Sigmoid colon (tissue), 7 donors: ENCODE measurements around the gene ZNF692. TPM values are rescaled to one million over a fixed set of nuclear protein-coding genes. Genes with fewer than 3 reads are reported as not detected.

ENCODE experiments used
- DNase-seq: peaks from one replicate; pipeline ENCODE4 v3.0.0-alpha.2; 2019
- H3K27ac ChIP-seq, 4 donors: fragments of 200-600 bp; sonication (generic); one replicate each; pipeline ENCODE4 v1.5.1; 2016 to 2019; ENCODE audit warnings: mild to moderate bottlenecking in 1 of 4
- H3K27me3 ChIP-seq, 3 donors: fragments of 200-600 bp; sonication (generic); one replicate each; pipeline ENCODE4 v1.5.1; 2019; ENCODE audit warnings: mild to moderate bottlenecking in 1 of 3
- H3K36me3 ChIP-seq, 4 donors: fragments of 200-600 bp; sonication (generic); one replicate each; pipeline ENCODE4 v1.5.1; 2016 to 2019
- H3K4me1 ChIP-seq, 4 donors: fragments of 200-600 bp; sonication (generic); one replicate each; pipeline ENCODE4 v1.5.1; 2017 to 2019
- H3K4me3 ChIP-seq, 4 donors: fragments of 200-600 bp; sonication (generic); one replicate each; pipeline ENCODE4 v1.5.1; 2017 to 2019; ENCODE audit warnings: mild to moderate bottlenecking in 2 of 4, moderate library complexity in 1 of 4
- H3K9me3 ChIP-seq, 4 donors: fragments of 200-600 bp in 3 of 4; sonication (generic) in 3 of 4; one replicate each; pipeline versions ENCODE4 v1.5.1 to v1.6.1; 2013 to 2019
- CTCF ChIP-seq, 4 experiments: fragments of 450-650 bp in 3 of 4; fragments of 200-600 bp in 1 of 4; IDR thresholded peaks; one replicate each; pipeline ENCODE4 v1.5.1; 2016 to 2019; ENCODE audit warnings: antibody characterized with exemption in 4 of 4, mild to moderate bottlenecking in 3 of 4, moderate library complexity in 2 of 4
- EP300 ChIP-seq, 4 donors: sonication (generic); formaldehyde crosslinking; IDR thresholded peaks; one replicate each; pipeline ENCODE4 v1.6.1; 2017; ENCODE audit warnings: antibody characterized with exemption in 4 of 4
- POLR2A ChIP-seq, 2 donors: fragments of 450-650 bp; IDR thresholded peaks; one replicate each; pipeline ENCODE4 v1.6.1; 2016; ENCODE audit warnings: antibody characterized with exemption in 2 of 2, mild to moderate bottlenecking in 2 of 2, moderate library complexity in 2 of 2
- POLR2AphosphoS5 ChIP-seq, 4 donors: sonication (generic); formaldehyde crosslinking; IDR thresholded peaks; one replicate each; pipeline ENCODE4 v1.6.1; 2017; ENCODE audit warnings: antibody characterized with exemption in 4 of 4
- WGBS, 2 donors: extraction: QIAGEN DNeasy Blood & Tissue Kit; methylation state at CpG; one replicate each; pipeline ENCODE4 v1.1.7; 2013; 5-methylcytosine and 5-hydroxymethylcytosine counted together
- intact Hi-C: fragments of 100-400 bp; cut with DNase I; formaldehyde crosslinking; loops from one replicate; pipeline ENCODE4 v1.15.1; 2023
- polyA plus RNA-seq, 3 donors: library from polyadenylated mRNA; stranded (reverse); fragments of 200-250 nt; gene quantifications; one replicate each; pipeline ENCODE4 v1.2.3, GENCODE V29; 2013
- total RNA-seq, 4 donors: library from RNA; depleted of rRNA; stranded (reverse); fragments of >200 nt; gene quantifications; one replicate each; pipeline ENCODE4 v1.1.0, GENCODE V29; 2016
- donor health status: healthy with polysubstance abuse.
- donor health status: Bipolar disorder and iron deficiency.
- donor health status: healthy.

ZNF692 gene
- total and polyA plus RNA-seq, 7 donors = 5.4 to 63.2 (median 27.8) TPM

- no peak overlapping the region for H3K4me3 ChIP-seq
- H3K27me3 ChIP-seq = no peaks in the 10 kb centered on the region
- intact Hi-C loops = no loop called here
- DNase-seq = no peak
- no peak overlapping the region for H3K27ac ChIP-seq
- H3K4me1 ChIP-seq = peaks cover 0 to 18% (median 14%) of the 10 kb centered on the region in 4 donors
- TF ChIP-seq POLR2AphosphoS5 (IDR thresholded peaks at IDR 0.05) = no peak
- no peak for TF ChIP-seq EP300 (IDR thresholded peaks at IDR 0.05)
- no peak for TF ChIP-seq POLR2A (IDR thresholded peaks at IDR 0.05)
- TF ChIP-seq CTCF (IDR thresholded peaks at IDR 0.05) = no peak
- peaks cover 37 to 62% (median 46%) of the 10 kb centered on the region in 4 donors for H3K36me3 ChIP-seq
- H3K9me3 ChIP-seq = no peaks in the 10 kb centered on the region
- 94 to 95% methylated on average over 8 of the region's 8 CpGs for WGBS, 2 donors
Observed at GRCh38 chr1:248813546-248813945, 45.3 kb downstream of the ZNF692 start.

GRCh38 chr1:248812736-248813425, 46.0 kb downstream of the ZNF692 start:
- Histone ChIP-seq H3K27ac (no peak overlapping the region), H3K27me3 (no peaks in the 10 kb centered on the region), H3K4me3 (no peak overlapping the region), H3K36me3 (peaks cover 37 to 62% (median 46%) of the 10 kb centered on the region in 4 donors), H3K4me1 (peaks cover 0 to 14% (median 11%) of the 10 kb centered on the region in 4 donors), H3K9me3 (no peaks in the 10 kb centered on the region)
- TF ChIP-seq CTCF (IDR thresholded peaks at IDR 0.05) (no peak), POLR2A (IDR thresholded peaks at IDR 0.05) (no peak), EP300 (IDR thresholded peaks at IDR 0.05) (no peak), POLR2AphosphoS5 (IDR thresholded peaks at IDR 0.05) (no peak)
- 96 to 97% methylated on average over 23 of the region's 23 CpGs for WGBS, 2 donors
- DNase-seq = no peak
- intact Hi-C loops = no loop called here

- TF ChIP-seq POLR2A (IDR thresholded peaks at IDR 0.05) (no peak), POLR2AphosphoS5 (IDR thresholded peaks at IDR 0.05) (no peak), EP300 (IDR thresholded peaks at IDR 0.05) (no peak), CTCF (IDR thresholded peaks at IDR 0.05) (no peak)
- Histone ChIP-seq H3K4me3 (no peak overlapping the region), H3K27me3 (no peaks in the 10 kb centered on the region), H3K4me1 (peaks cover 0 to 14% (median 12%) of the 10 kb centered on the region in 4 donors), H3K36me3 (peaks cover 37 to 58% (median 45%) of the 10 kb centered on the region in 4 donors), H3K9me3 (no peaks in the 10 kb centered on the region), H3K27ac (no peak overlapping the region)
- intact Hi-C loops = no loop called here
- WGBS, 2 donors = 91% methylated on average over 57 of the region's 57 CpGs
- DNase-seq = no peak
Observed at GRCh38 chr1:248811514-248812490, 47.1 kb downstream of the ZNF692 start.

GRCh38 chr1:248810727-248811513, 48.0 kb downstream of the ZNF692 start:
- intact Hi-C loops = no loop called here
- WGBS, 2 donors = 52 to 74% methylated on average over 12 of the region's 12 CpGs
- Histone ChIP-seq H3K27ac (no peak overlapping the region), H3K27me3 (no peaks in the 10 kb centered on the region), H3K9me3 (no peaks in the 10 kb centered on the region), H3K36me3 (peaks cover 29 to 49% (median 37%) of the 10 kb centered on the region in 4 donors), H3K4me1 (peaks cover 0 to 14% (median 13%) of the 10 kb centered on the region in 4 donors), H3K4me3 (no peak overlapping the region)
- no peak for TF ChIP-seq EP300 (IDR thresholded peaks at IDR 0.05)
- TF ChIP-seq POLR2A (IDR thresholded peaks at IDR 0.05) = no peak
- no peak for TF ChIP-seq POLR2AphosphoS5 (IDR thresholded peaks at IDR 0.05)
- TF ChIP-seq CTCF (IDR thresholded peaks at IDR 0.05) = no peak
- no peak for DNase-seq
